Muscle layer of duodenum (tissue), 2 donors: ENCODE results near the gene MICAL3.
"Not testable (repeated sequence)": the region's sequence is repeated elsewhere in the genome, so short reads cannot be mapped to it uniquely, and the experiment has no call there.

ENCODE experiments used
- H3K27ac ChIP-seq: one replicate; pipeline ENCODE4 v1.7.0; 2013; ENCODE audit warnings: mild to moderate bottlenecking, low read length
- H3K27me3 ChIP-seq: one replicate; pipeline ENCODE4 v1.7.0; 2013; ENCODE audit warnings: low read depth, mild to moderate bottlenecking, control low read depth, low read length
- H3K36me3 ChIP-seq, 2 donors: one replicate each; pipeline ENCODE4 v1.7.0; 2013; ENCODE audit warnings: low read length in 2 of 2, control low read depth in 1 of 2, mild to moderate bottlenecking in 1 of 2; ENCODE audit not compliant: insufficient read depth in 2 of 2, control insufficient read depth in 1 of 2
- H3K4me1 ChIP-seq, 2 donors: one replicate each; pipeline ENCODE4 v1.7.0; 2013; ENCODE audit warnings: low read length in 2 of 2, mild to moderate bottlenecking in 2 of 2, control low read depth in 1 of 2, moderate library complexity in 1 of 2; ENCODE audit not compliant: insufficient read depth in 2 of 2, control insufficient read depth in 1 of 2
- H3K4me3 ChIP-seq, 2 donors: one replicate each; pipeline ENCODE4 v1.7.0; 2013; ENCODE audit warnings: low read length in 2 of 2, low read depth in 1 of 2, mild to moderate bottlenecking in 1 of 2
- H3K9me3 ChIP-seq, 2 donors: one replicate each; pipeline ENCODE4 v1.7.0; 2013; ENCODE audit warnings: low read length in 2 of 2, control low read depth in 1 of 2, mild to moderate bottlenecking in 1 of 2; ENCODE audit not compliant: control insufficient read depth in 1 of 2
- donor health status: healthy.

MICAL3 gene

GRCh38 chr22:18048041-18048440 is 23.7 kb upstream of the MICAL3 start:
- peaks cover 0 to 7% of the 10 kb centered on the region in 2 donors for H3K4me1 ChIP-seq
- peak overlapping the region in 1 of 2 donors; percentile 30 for H3K4me3 ChIP-seq
- H3K36me3 ChIP-seq: no peaks in the 10 kb centered on the region
- H3K27me3 ChIP-seq: no peaks in the 10 kb centered on the region
- peak overlapping the region; percentile 62 for H3K27ac ChIP-seq
- H3K9me3 ChIP-seq: no peaks in the 10 kb centered on the region

GRCh38 chr22:18045794-18046193 is 21.4 kb upstream of the MICAL3 start:
- Histone ChIP-seq H3K4me3 (no peak overlapping the region), H3K36me3 (no peaks in the 10 kb centered on the region), H3K9me3 (no peaks in the 10 kb centered on the region), H3K27ac (no peak overlapping the region), H3K27me3 (no peaks in the 10 kb centered on the region), H3K4me1 (peaks cover 0 to 7% of the 10 kb centered on the region in 2 donors)

DNA sequence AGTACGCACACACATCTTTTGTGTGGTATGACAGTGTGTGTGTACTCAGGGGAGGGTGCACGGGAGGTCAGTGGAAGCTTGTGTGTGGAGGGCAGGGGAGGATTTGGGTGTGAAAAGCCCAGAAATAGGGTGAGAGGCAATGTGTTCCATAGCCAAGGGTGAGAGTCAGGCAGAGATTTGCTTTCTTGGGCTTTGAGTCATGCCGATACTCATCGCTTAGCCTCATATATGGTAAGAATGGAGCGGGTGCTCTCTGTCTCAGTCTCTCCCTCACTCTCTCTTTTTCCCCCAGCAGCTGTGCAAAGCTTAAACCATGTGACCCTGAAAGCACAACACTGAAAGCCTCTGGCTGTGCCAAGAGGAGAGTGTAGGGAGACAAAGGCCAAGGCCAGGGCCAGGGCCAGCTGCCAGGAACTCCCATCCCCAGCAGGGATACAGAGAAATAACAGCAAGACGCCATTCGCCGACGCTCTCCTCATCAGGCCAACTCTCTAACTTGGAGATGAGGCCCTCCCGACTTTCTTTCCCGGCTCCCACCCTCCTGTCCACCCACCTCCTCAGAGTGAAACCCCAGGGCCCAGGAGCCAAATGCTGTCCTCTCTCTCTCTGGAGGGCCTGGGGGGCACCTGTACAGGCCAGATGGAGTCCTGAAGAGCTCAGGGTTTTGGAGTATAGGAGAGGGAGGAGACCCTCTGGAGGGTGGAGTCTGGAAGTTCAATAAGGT is 20.3 kb upstream of the MICAL3 start:
- peaks cover 0 to 7% of the 10 kb centered on the region in 2 donors for H3K4me1 ChIP-seq
- H3K36me3 ChIP-seq: no peaks in the 10 kb centered on the region
- H3K27ac ChIP-seq: no peak overlapping the region
- no peaks in the 10 kb centered on the region for H3K9me3 ChIP-seq
- peak overlapping the region in 1 of 2 donors; percentile 4 for H3K4me3 ChIP-seq
- H3K27me3 ChIP-seq: no peaks in the 10 kb centered on the region

- no peak overlapping the region for H3K27ac ChIP-seq
- H3K36me3 ChIP-seq: no peaks in the 10 kb centered on the region
- no peak overlapping the region for H3K4me3 ChIP-seq
- no peaks in the 10 kb centered on the region for H3K27me3 ChIP-seq
- H3K4me1 ChIP-seq: peaks cover 0 to 7% of the 10 kb centered on the region in 2 donors
- H3K9me3 ChIP-seq: no peaks in the 10 kb centered on the region
These were observed 18.3 kb upstream of the MICAL3 start for GRCh38 chr22:18042685-18043084.

GRCh38 chr22:18040898-18041297 is 16.5 kb upstream of the MICAL3 start:
- not testable (repeated sequence) for H3K4me3 ChIP-seq, H3K27ac ChIP-seq, H3K4me1 ChIP-seq, H3K36me3 ChIP-seq, H3K27me3 ChIP-seq, H3K9me3 ChIP-seq

DNA sequence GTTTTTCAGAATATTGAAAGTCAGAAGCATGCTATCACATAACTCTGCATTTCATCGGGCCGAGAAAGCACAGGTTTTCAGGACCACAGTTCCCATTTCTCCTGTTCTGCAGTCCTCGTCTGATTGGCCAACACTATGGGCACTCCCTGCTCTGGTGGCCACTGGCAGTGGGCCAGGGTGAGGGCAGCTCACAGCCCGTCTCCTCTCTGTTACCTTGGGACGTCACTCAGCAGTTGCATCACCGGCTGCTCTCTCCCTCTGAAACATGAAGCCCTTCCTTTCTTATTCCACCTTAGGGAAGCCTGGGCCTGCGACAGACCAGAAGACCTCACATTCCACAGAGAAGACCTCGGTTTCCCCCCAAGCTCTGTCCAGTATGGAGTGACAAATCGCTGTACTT is 11.4 kb upstream of the MICAL3 start:
- Histone ChIP-seq H3K4me3 (no peak overlapping the region), H3K27ac (no peak overlapping the region)

DNA sequence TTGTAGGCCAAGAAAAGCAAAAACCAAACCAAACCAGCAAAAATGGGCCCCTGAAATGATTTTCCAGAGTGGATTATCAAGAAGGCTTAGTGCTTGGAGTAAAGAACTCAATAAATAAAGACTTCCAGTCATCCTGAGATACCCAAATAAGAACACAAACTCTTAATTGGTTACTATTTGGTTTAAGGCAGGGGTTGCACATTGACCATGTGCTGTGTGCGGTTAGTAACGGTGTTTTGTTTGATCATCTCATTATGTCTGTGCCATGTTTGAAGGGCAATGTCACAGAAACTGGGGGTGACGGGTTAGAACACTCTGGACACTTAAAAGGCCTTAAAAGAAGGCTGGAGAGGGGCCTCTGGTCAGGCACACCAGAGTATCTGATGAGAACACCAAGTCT is 9.7 kb upstream of the MICAL3 start:
- Histone ChIP-seq H3K4me3 (no peak overlapping the region), H3K9me3 (no peaks in the 10 kb centered on the region), H3K4me1 (peaks cover 0 to 9% of the 10 kb centered on the region in 2 donors), H3K27me3 (no peaks in the 10 kb centered on the region), H3K27ac (peak overlapping the region; percentile 78), H3K36me3 (no peaks in the 10 kb centered on the region)

More for the DNA sequence above, 11.4 kb upstream of the MICAL3 start:
- Histone ChIP-seq H3K4me1 (peaks cover 0 to 9% of the 10 kb centered on the region in 2 donors), H3K9me3 (no peaks in the 10 kb centered on the region), H3K27me3 (no peaks in the 10 kb centered on the region), H3K36me3 (no peaks in the 10 kb centered on the region)

DNA sequence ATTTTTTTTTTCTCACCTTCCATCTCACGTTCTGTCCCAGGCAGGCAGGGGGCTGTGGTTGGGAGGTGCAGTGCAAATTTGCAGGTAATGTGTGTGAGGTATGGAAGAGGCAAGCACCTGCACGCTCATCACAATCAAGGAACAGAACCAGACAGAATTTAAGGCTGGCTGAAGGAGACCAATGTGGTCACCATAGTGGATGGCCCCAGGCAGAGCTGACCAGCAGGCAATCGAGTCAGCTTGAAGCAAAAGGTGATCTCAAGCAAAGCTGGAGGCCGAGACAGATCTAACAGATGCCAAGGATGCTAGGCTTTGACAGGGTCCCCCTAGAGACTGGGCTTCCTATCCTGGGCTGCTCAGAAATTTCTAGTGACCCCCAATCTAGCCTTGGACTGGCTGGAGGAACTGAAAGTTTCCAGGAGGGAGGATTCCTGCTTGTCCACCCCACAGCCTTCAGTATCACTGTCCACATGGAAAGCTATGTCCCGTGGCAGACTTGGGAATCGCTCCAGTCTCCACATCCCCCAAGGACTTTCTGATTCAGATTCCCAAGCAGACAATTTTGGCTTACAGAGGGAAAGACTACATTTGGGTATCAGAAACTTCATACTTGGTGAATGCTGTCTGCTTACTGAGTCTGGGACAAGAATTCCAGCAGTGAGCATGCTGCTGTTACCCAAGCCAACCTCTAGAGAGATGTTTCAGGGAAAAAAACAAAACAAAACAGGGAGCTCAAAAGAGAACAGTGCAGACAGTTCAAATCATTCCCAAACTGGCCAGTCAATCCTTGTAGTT is 9.0 kb upstream of the MICAL3 start:
- Histone ChIP-seq H3K36me3 (no peaks in the 10 kb centered on the region), H3K27ac (peak overlapping the region; percentile 78), H3K4me3 (no peak overlapping the region), H3K4me1 (peaks cover 0 to 9% of the 10 kb centered on the region in 2 donors), H3K27me3 (no peaks in the 10 kb centered on the region), H3K9me3 (no peaks in the 10 kb centered on the region)

- peak overlapping the region; percentile 88 for H3K27ac ChIP-seq
- peaks cover 0 to 9% of the 10 kb centered on the region in 2 donors for H3K4me1 ChIP-seq
- no peaks in the 10 kb centered on the region for H3K9me3 ChIP-seq
- no peaks in the 10 kb centered on the region for H3K36me3 ChIP-seq
- H3K4me3 ChIP-seq: no peak overlapping the region
- no peaks in the 10 kb centered on the region for H3K27me3 ChIP-seq
These were observed 8.2 kb upstream of the MICAL3 start for GRCh38 chr22:18032455-18033101.

DNA sequence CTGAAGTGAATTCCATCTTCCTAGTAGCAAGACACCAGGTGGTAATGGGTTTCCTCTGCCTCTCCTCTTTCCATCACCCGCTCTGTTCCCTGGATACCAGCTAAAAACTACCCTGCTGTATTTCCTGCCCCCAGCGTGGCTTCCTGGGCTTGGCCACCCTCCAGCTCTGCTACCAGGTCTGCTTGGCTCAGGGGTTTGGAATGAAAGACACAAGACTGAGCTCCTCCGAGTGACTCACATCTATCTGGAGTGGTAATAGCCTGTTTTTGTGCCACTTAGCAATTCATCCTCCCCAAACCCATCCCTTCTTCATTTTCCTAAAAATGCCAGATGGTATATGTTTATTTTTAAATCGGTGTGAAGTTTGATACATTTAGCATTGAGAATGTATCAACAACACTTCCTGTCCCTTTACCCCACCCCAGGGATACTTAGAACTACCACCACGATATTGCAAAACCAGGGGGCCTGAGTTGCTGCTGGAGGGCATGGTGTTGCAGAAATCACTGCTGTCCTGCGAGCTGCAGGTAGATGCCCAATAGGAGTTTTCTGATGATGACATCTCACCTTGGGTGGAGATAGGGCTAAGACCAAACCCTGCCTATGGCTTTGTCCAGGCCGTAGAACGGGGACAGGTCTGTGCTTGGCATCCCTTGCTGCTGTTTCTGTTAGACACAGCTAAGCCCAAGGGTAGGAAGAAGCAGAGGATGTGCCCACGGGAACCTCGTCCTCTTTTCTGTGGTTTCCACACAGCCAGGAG is 7.5 kb upstream of the MICAL3 start:
- Histone ChIP-seq H3K27ac (peak overlapping the region; percentile 88), H3K36me3 (no peaks in the 10 kb centered on the region), H3K4me1 (peaks cover 0 to 9% of the 10 kb centered on the region in 2 donors), H3K4me3 (no peak overlapping the region), H3K9me3 (no peaks in the 10 kb centered on the region), H3K27me3 (no peaks in the 10 kb centered on the region)
